Measurements from ENCODE around the gene CALHM3. TPM values are rescaled to one million over a fixed set of nuclear protein-coding genes. Genes with fewer than 3 reads are reported as not detected.

The CALHM3 gene
- total RNA-seq, 1 experiment from 2014 or later: 0.13 TPM

DNA sequence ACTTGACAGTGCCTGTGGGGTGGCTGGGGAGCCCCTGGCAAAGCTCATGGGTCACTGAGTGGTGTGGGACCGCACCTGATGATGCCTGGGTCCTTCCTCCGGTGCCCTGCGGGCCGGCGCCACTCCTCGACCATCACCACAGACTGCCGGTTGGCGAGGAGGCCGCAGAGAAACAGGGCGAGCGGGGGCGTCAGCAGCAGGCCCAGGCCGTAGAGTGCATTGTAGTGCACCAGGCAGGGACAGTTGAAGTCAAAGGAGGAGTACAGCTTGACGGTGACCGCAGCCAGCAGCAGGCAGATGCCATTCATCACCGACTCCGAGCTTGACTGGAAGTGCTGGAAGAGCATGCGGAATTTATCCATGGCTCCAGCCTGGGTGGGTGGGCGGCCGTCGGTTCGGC is 369 bp downstream of the CALHM3 start:
- Mint-ChIP-seq H3K27me3 (ENCODE audit: low read depth) (no peaks in the 10 kb centered on the region), H3K27ac (no peak overlapping the region), H3K4me3 (no peak overlapping the region), H3K36me3 (no peaks in the 10 kb centered on the region), H3K9me3 (no peaks in the 10 kb centered on the region), H3K4me1 (peaks cover 7% of the 10 kb centered on the region)
- ATAC-seq (no peak), DNase-seq (ENCODE audit: low spot score) (no peak)
- CTCF ChIA-PET: no interaction called here
- TF ChIP-seq, protein P1, sequence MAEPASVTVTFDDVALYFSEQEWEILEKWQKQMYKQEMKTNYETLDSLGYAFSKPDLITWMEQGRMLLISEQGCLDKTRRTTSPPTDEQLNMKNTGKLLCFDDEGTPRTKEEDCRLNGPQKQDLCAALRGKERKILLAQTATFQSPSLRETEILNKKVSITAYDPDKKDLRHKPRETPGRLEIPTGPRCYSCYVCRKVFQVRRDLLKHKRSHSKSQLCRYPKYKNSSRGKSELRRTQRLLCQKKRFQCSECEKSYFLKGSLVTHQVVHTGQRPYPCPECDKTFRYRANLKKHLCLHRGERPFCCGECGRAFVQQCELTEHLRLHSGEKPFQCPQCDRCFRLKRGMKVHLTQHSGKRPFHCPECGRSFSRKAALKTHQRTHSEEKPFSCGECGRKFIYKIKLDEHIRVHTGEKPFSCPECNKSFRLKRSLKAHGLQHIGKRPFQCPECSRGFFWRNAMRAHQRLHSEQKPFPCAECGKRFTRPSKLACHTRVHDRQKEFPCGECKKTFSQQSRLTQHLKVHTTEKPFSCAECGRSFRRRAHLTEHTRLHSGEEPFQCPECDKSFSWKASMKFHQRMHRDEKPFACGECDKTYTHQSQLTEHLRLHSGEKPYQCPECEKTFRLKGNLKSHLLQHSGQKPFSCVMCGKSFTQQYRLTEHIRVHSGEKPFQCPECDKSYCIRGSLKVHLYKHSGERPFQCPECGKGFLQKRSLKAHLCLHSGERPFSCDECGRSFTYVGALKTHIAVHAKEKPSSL (CRISPR knock-in tag; conservative IDR thresholded peaks at IDR 0.05): no peak
- no peak for TF ChIP-seq MXD4 (CRISPR knock-in tag; IDR thresholded peaks at IDR 0.05; ENCODE audit: borderline replicate concordance)
- TF ChIP-seq SP1 (CRISPR knock-in tag; conservative IDR thresholded peaks at IDR 0.05): no peak
- TF ChIP-seq NR1H2 (CRISPR knock-in tag; IDR thresholded peaks at IDR 0.05): no peak
- TF ChIP-seq, protein P2, sequence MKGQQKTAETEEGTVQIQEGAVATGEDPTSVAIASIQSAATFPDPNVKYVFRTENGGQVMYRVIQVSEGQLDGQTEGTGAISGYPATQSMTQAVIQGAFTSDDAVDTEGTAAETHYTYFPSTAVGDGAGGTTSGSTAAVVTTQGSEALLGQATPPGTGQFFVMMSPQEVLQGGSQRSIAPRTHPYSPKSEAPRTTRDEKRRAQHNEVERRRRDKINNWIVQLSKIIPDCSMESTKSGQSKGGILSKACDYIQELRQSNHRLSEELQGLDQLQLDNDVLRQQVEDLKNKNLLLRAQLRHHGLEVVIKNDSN (CRISPR knock-in tag; IDR thresholded peaks at IDR 0.05): no peak
- TF ChIP-seq, protein P3, sequence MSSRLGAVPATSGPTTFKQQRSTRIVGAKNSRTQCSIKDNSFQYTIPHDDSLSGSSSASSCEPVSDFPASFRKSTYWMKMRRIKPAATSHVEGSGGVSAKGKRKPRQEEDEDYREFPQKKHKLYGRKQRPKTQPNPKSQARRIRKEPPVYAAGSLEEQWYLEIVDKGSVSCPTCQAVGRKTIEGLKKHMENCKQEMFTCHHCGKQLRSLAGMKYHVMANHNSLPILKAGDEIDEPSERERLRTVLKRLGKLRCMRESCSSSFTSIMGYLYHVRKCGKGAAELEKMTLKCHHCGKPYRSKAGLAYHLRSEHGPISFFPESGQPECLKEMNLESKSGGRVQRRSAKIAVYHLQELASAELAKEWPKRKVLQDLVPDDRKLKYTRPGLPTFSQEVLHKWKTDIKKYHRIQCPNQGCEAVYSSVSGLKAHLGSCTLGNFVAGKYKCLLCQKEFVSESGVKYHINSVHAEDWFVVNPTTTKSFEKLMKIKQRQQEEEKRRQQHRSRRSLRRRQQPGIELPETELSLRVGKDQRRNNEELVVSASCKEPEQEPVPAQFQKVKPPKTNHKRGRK (CRISPR knock-in tag; IDR thresholded peaks at IDR 0.05; ENCODE audit: borderline replicate concordance): no peak
- TF ChIP-seq OVOL2 (CRISPR knock-in tag; IDR thresholded peaks at IDR 0.05; ENCODE audit: borderline replicate concordance): no peak
- TF ChIP-seq NFE2L1 (CRISPR knock-in tag; IDR thresholded peaks at IDR 0.05): no peak
- no peak for TF ChIP-seq RORB (CRISPR knock-in tag; IDR thresholded peaks at IDR 0.05)
- TF ChIP-seq, protein P4, sequence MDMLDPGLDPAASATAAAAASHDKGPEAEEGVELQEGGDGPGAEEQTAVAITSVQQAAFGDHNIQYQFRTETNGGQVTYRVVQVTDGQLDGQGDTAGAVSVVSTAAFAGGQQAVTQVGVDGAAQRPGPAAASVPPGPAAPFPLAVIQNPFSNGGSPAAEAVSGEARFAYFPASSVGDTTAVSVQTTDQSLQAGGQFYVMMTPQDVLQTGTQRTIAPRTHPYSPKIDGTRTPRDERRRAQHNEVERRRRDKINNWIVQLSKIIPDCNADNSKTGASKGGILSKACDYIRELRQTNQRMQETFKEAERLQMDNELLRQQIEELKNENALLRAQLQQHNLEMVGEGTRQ (CRISPR knock-in tag; IDR thresholded peaks at IDR 0.05): no peak
- TF ChIP-seq ZNF232 (CRISPR knock-in tag; IDR thresholded peaks at IDR 0.05): no peak
- TF ChIP-seq, protein P5, sequence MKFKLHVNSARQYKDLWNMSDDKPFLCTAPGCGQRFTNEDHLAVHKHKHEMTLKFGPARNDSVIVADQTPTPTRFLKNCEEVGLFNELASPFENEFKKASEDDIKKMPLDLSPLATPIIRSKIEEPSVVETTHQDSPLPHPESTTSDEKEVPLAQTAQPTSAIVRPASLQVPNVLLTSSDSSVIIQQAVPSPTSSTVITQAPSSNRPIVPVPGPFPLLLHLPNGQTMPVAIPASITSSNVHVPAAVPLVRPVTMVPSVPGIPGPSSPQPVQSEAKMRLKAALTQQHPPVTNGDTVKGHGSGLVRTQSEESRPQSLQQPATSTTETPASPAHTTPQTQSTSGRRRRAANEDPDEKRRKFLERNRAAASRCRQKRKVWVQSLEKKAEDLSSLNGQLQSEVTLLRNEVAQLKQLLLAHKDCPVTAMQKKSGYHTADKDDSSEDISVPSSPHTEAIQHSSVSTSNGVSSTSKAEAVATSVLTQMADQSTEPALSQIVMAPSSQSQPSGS (CRISPR knock-in tag; IDR thresholded peaks at IDR 0.05; ENCODE audit: borderline replicate concordance, low read depth): no peak
- no peak for TF ChIP-seq ZNF671 (CRISPR knock-in tag; IDR thresholded peaks at IDR 0.05)
- TF ChIP-seq, protein P6, sequence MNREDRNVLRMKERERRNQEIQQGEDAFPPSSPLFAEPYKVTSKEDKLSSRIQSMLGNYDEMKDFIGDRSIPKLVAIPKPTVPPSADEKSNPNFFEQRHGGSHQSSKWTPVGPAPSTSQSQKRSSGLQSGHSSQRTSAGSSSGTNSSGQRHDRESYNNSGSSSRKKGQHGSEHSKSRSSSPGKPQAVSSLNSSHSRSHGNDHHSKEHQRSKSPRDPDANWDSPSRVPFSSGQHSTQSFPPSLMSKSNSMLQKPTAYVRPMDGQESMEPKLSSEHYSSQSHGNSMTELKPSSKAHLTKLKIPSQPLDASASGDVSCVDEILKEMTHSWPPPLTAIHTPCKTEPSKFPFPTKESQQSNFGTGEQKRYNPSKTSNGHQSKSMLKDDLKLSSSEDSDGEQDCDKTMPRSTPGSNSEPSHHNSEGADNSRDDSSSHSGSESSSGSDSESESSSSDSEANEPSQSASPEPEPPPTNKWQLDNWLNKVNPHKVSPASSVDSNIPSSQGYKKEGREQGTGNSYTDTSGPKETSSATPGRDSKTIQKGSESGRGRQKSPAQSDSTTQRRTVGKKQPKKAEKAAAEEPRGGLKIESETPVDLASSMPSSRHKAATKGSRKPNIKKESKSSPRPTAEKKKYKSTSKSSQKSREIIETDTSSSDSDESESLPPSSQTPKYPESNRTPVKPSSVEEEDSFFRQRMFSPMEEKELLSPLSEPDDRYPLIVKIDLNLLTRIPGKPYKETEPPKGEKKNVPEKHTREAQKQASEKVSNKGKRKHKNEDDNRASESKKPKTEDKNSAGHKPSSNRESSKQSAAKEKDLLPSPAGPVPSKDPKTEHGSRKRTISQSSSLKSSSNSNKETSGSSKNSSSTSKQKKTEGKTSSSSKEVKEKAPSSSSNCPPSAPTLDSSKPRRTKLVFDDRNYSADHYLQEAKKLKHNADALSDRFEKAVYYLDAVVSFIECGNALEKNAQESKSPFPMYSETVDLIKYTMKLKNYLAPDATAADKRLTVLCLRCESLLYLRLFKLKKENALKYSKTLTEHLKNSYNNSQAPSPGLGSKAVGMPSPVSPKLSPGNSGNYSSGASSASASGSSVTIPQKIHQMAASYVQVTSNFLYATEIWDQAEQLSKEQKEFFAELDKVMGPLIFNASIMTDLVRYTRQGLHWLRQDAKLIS (CRISPR knock-in tag; IDR thresholded peaks at IDR 0.05; ENCODE audit: borderline replicate concordance): no peak
- TF ChIP-seq CREB1 (CRISPR knock-in tag; IDR thresholded peaks at IDR 0.05): no peak
- POLR2A ChIA-PET: interaction anchor here (1.1 kb wide), 1 partner anchor 10 kb away, joined by 3 read pairs; no protein-coding TSS in a partner anchor

All from WTC11 (cell line).